HEK293T (cell line): ENCODE data around the gene SLC39A10.

Experiments used
- CTCF ChIA-PET: fragments of 350-600 bp; formaldehyde crosslinking; extraction: SDS; loops from one replicate; lab custom pipeline; 2021; ENCODE audit warnings: antibody characterized with exemption, inconsistent platforms; lab: Yijun Ruan, JAX
- POLR2A ChIA-PET: fragments of 350-600 bp; formaldehyde crosslinking; extraction: SDS; loops from one replicate; lab custom pipeline; 2020; ENCODE audit warnings: antibody characterized with exemption, inconsistent platforms; lab: Yijun Ruan, JAX
- DNase-seq: peaks from one replicate; pipeline ENCODE4 v3.0.0; 2012; ENCODE audit warnings: mixed read lengths; ENCODE audit errors: extremely low spot score
- ARNT ChIP-seq: fragments of 450-650 bp; IDR thresholded peaks from 2 replicates; pipeline ENCODE4 v1.6.1; 2017; ENCODE audit warnings: mild to moderate bottlenecking
- BHLHE40 ChIP-seq: fragments of 450-650 bp; IDR thresholded peaks from 2 replicates; pipeline ENCODE4 v1.6.1; 2016; ENCODE audit warnings: mild to moderate bottlenecking, moderate library complexity, borderline replicate concordance
- CTBP1 ChIP-seq: fragments of 450-650 bp; IDR thresholded peaks from 2 replicates; pipeline ENCODE4 v1.6.1; 2016; ENCODE audit warnings: borderline replicate concordance
- ELF4 ChIP-seq: fragments of 450-650 bp; IDR thresholded peaks from 2 replicates; pipeline ENCODE4 v1.6.1; 2017; ENCODE audit warnings: antibody characterized with exemption
- FOXA1 ChIP-seq: fragments of 450-650 bp; IDR thresholded peaks from 2 replicates; pipeline ENCODE4 v1.6.1; 2016; ENCODE audit warnings: mild to moderate bottlenecking
- FOXK2 ChIP-seq: fragments of 450-650 bp; IDR thresholded peaks from 2 replicates; pipeline ENCODE4 v1.6.1; 2016; ENCODE audit warnings: mild to moderate bottlenecking
- FOXM1 ChIP-seq: fragments of 450-650 bp; IDR thresholded peaks from 2 replicates; pipeline ENCODE4 v1.6.1; 2017; ENCODE audit warnings: mild to moderate bottlenecking, borderline replicate concordance
- HDGF ChIP-seq: fragments of 450-650 bp; IDR thresholded peaks from 2 replicates; pipeline ENCODE4 v1.6.1; 2017; ENCODE audit warnings: antibody characterized with exemption, borderline replicate concordance
- L3MBTL2 ChIP-seq: fragments of 450-650 bp; conservative IDR thresholded peaks from 2 replicates; pipeline ENCODE4 v1.6.1; 2016; ENCODE audit warnings: mild to moderate bottlenecking
- LEF1 ChIP-seq: fragments of 450-650 bp; IDR thresholded peaks from 2 replicates; pipeline ENCODE4 v1.6.1; 2017; ENCODE audit warnings: mild to moderate bottlenecking, borderline replicate concordance
- NFRKB ChIP-seq: fragments of 450-650 bp; IDR thresholded peaks from 2 replicates; pipeline ENCODE4 v1.6.1; 2016; ENCODE audit warnings: mild to moderate bottlenecking, moderate library complexity
- SP1 ChIP-seq: fragments of 450-650 bp; IDR thresholded peaks from 2 replicates; pipeline ENCODE4 v1.6.1; 2017
- SUZ12 ChIP-seq: fragments of 450-650 bp; IDR thresholded peaks from 2 replicates; pipeline ENCODE4 v1.6.1; 2016; ENCODE audit warnings: mild to moderate bottlenecking
- TARDBP ChIP-seq: fragments of 450-650 bp; IDR thresholded peaks from 2 replicates; pipeline ENCODE4 v1.6.1; 2016
- ZNF384 ChIP-seq: fragments of 450-650 bp; IDR thresholded peaks from 2 replicates; pipeline ENCODE4 v1.6.1; 2016
- TF ChIP-seq, protein P1 (sequence below): fragments of 450-650 bp; IDR thresholded peaks from 2 replicates; pipeline ENCODE4 v1.6.1; 2016

Gene SLC39A10

DNA sequence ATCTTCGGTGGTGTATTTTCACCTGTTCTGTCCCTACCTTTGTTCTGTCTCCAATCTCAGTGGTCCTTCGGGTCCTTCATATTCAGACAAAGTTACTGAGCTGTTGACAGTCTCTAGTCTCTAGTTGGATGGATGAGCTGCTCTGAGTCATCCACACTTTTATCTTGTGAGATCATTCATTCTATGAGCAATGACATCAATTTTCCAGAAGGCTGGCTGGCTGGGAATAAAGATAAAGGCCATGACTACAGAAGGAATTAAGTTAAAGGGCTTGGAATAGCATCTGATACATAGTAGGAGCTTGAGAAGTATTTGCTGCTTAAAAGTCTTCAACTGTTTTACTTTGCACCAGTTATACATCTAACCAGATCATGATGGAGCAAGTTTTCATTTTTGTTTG lies 43.1 kb upstream of the SLC39A10 start:
- no peak for DNase-seq
- POLR2A ChIA-PET, result no interaction called here
- no peak for TF ChIP-seq SP1
- TF ChIP-seq BHLHE40, result no peak
- no peak for TF ChIP-seq ARNT
- no peak for TF ChIP-seq CTBP1
- TF ChIP-seq LEF1, result no peak
- TF ChIP-seq SUZ12, result no peak
- no peak for TF ChIP-seq ELF4
- TF ChIP-seq L3MBTL2, result no peak
- no peak for TF ChIP-seq FOXM1
- TF ChIP-seq FOXK2, result no peak
- TF ChIP-seq TARDBP, result no peak
- no peak for TF ChIP-seq NFRKB
- TF ChIP-seq FOXA1, result no peak
- TF ChIP-seq HDGF, result no peak
- TF ChIP-seq ZNF384, result no peak
- TF ChIP-seq, protein P1, sequence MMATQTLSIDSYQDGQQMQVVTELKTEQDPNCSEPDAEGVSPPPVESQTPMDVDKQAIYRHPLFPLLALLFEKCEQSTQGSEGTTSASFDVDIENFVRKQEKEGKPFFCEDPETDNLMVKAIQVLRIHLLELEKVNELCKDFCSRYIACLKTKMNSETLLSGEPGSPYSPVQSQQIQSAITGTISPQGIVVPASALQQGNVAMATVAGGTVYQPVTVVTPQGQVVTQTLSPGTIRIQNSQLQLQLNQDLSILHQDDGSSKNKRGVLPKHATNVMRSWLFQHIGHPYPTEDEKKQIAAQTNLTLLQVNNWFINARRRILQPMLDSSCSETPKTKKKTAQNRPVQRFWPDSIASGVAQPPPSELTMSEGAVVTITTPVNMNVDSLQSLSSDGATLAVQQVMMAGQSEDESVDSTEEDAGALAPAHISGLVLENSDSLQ, result no peak
- CTCF ChIA-PET, result no interaction called here

DNA sequence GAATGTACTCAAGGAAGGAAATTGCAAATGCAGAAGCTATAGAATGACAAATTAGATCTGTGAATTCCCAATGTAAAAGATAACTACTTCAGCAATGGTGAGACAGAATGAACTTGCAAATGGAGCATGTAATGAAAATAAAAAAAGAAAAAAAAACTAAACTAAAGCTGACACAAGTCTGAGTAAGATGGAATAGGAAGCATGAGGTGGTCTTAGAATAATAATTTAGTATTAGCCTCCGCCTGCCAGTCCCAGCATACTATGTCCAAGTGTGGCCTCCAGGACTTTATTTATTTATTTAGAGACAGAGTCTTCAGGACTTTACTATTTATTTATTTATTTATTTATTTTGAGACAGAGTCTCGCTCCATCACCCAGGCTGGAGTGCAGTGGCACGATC lies 37.4 kb upstream of the SLC39A10 start:
- no peak for DNase-seq
- CTCF ChIA-PET, result no interaction called here
- no peak for TF ChIP-seq CTBP1
- no peak for TF ChIP-seq ARNT
- TF ChIP-seq BHLHE40, result no peak
- no peak for TF ChIP-seq TARDBP
- TF ChIP-seq FOXK2, result no peak
- no peak for TF ChIP-seq SP1
- TF ChIP-seq FOXA1, result no peak
- TF ChIP-seq LEF1, result no peak
- no peak for TF ChIP-seq NFRKB
- TF ChIP-seq FOXM1, result no peak
- POLR2A ChIA-PET, result no interaction called here

DNA sequence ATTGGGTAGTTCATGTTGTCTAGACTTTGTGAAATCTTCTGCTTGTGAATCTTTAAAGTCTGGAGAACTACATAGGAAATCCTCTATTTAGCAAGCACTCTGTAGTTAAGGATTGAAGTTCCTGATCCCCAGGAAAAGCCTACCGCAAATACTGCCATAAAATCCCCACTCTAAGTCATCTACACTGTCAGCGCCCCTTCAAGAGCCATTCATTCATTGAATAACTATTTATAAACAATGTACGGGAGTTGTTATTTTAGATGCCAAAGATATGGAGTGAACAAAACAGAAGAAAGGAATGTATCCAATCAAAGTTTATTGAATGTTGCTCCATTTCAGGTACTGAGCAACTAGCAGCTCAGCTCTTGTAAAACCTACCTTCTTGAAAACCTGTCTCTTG lies 36.5 kb upstream of the SLC39A10 start:
- DNase-seq, result no peak
- CTCF ChIA-PET, result no interaction called here
- TF ChIP-seq L3MBTL2, result no peak
- POLR2A ChIA-PET, result no interaction called here

DNA sequence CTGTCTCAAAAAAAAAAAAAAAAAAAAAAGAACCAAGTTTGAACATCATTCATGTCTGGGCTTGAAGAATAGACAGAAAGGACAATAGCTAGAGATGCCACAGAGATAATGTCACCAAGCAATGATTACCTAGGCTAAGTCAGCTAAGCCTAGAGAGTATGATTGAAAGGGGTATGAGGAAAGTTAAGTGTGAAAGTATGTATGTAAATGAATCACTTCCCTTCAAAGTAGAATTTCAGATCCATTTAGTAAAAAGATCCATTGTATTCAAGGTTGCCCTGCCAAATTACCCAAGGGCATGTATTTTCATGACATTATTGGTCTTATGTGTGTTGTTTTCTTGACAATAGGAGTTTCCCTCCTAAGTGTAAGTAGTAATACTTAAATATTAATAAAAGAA lies 34.1 kb upstream of the SLC39A10 start:
- ChIA-PET CTCF (no interaction called here), POLR2A (no interaction called here)
- DNase-seq, result no peak
- TF ChIP-seq HDGF (no peak), NFRKB (no peak), FOXM1 (no peak), CTBP1 (no peak), ARNT (no peak), LEF1 (no peak), ZNF384 (no peak), FOXK2 (no peak), ELF4 (no peak), FOXA1 (no peak), SP1 (no peak), SUZ12 (no peak)
- TF ChIP-seq, protein P1, result no peak

DNA sequence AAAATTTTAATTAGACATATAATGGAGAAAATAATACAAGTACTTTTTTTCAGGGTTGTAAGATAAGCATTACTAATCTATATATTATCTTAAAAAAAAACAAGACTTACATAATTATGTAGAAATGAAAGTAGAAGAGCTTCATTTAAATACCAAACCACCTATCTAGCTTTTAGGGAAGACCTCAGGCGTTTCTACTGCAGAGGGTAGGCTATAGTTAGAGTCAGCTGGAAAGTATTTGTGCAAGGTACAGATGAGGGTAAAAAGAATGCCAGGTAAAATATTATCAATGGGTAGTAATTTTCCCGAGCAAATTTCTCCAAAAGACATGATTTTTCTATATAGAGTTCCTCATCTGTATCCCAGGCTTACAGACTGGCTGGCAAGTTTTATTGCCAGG lies 30.5 kb upstream of the SLC39A10 start:
- ChIA-PET POLR2A (interaction anchor here (1.2 kb wide), 1 partner anchor 30 kb away, joined by 3 read pairs; the partner anchor contains the start of gene SLC39A10), CTCF (no interaction called here)
- no peak for TF ChIP-seq BHLHE40
- no peak for TF ChIP-seq HDGF
- no peak for TF ChIP-seq SUZ12
- no peak for TF ChIP-seq LEF1
- TF ChIP-seq ZNF384, result no peak
- TF ChIP-seq CTBP1, result no peak
- no peak for TF ChIP-seq TARDBP
- DNase-seq, result no peak

DNA sequence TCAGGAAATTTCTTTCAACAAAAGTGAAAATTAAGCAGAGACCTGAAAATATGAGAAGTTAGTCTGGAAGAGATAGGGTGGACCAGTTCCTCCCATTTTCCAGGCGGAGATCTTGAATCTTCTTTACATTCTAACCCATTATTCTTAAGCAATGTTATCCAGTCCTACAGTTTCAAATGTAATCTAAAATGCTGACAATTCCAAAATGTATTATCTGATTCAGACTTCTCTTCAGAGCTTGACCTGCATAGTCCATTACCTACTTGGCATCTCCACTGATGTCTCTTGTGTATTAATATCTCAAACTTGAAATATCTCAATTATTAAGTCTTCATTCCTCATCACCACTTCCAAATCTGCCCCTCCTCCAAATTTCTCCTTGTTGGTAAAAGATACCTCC lies 28.4 kb upstream of the SLC39A10 start:
- ChIA-PET POLR2A (no interaction called here), CTCF (no interaction called here)
- TF ChIP-seq ELF4, result no peak
- TF ChIP-seq ZNF384, result no peak
- no peak for TF ChIP-seq ARNT
- no peak for TF ChIP-seq FOXA1
- no peak for TF ChIP-seq TARDBP
- no peak for TF ChIP-seq HDGF
- DNase-seq, result no peak

DNA sequence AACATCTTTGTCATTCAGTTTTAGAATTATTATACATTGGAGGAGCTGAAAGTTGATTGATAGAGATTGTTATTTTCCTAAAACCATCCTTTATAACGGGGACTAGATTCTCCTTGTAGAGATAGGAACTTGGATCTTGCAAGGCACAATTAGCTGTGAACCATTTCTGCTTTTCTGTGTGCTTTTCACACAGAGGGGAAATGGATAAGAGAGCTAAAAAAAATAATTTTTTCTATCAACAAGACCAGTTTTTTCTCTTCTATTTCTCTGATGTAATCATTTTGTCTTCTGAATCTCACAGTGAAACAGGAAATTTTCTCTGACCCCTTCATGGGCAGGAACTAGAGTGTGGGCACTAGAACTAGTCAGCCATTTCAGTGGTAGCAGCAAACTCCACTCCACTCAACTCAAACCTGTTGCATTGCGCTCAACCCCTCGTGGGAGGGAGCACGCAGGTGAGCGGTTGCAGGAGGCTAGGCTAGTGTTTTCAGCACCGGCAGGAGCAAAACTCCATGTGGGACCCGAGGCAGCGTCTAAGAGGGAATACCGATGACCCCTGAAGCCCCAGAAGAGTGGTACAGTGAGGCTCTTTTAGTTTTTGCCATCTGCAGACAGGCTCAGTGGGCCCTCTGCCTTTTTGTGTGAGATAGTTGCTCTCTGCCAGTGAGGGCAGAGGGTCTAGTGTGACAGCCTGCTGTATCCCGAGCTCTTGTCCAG lies 24.0 kb upstream of the SLC39A10 start:
- ChIA-PET POLR2A (no interaction called here), CTCF (no interaction called here)
- no peak for DNase-seq
- TF ChIP-seq L3MBTL2, result no peak
- no peak for TF ChIP-seq NFRKB
- no peak for TF ChIP-seq ELF4
- no peak for TF ChIP-seq FOXM1
- TF ChIP-seq FOXA1, result no peak
- no peak for TF ChIP-seq SP1
- no peak for TF ChIP-seq LEF1
- TF ChIP-seq, protein P1, result no peak
